ENCODE measurements around the gene SIX4. TPM values are rescaled to one million over a fixed set of nuclear protein-coding genes. Genes with fewer than 3 reads are reported as not detected.

SIX4 gene
- total RNA-seq, 5 donors from 2014 or later (not counting 1 experiment from before 2014, with no cell fraction given): 0.12 to 0.22 (median 0.13) TPM; not detected in 2

Other genes starting within 250 kb of the SIX4 start
- not detected for gene C14orf39, start 238.3 kb downstream of the SIX4 start, total RNA-seq
- not detected for gene SIX6, start 215.2 kb downstream of the SIX4 start, total RNA-seq
- under 1 TPM in 1 of 5 donors, not detected in 4; 0.18 TPM for gene SIX1, start 74.9 kb downstream of the SIX4 start, total RNA-seq
- 10 to 100 TPM; 14.7 to 24.8 (median 19.2) TPM for gene MNAT1, start 10.4 kb upstream of the SIX4 start, total RNA-seq

Data from T-cell (primary cell).